ENCODE measurements around the gene PTPRT.

PTPRT gene

DNA sequence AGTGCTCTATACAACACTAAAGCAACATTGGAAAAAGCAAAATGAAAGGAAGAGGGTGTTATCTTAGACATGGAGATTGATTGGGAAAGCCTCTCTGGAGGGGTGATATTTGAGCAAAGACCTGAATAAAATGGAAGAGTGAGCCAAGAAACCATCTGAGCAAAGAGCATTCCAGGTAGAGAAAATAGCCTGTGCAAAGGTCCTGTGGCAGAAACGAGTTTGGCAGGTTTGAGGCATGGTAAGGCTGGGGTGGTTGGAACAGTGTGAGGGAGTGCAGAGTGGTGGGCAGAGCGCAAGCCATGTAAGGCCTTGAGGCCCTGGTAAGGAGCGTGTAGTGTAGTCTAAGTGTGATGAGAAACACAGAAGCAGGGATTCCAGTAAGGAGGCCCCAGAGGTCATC, 40.0 kb upstream of the PTPRT start:
- POLR2A ChIA-PET: no interaction called here
- CTCF ChIA-PET: interaction anchor here (0.9 kb wide), 1 partner anchor 16 kb away, joined by 3 read pairs; no protein-coding TSS in a partner anchor
- TF ChIP-seq, protein P1, sequence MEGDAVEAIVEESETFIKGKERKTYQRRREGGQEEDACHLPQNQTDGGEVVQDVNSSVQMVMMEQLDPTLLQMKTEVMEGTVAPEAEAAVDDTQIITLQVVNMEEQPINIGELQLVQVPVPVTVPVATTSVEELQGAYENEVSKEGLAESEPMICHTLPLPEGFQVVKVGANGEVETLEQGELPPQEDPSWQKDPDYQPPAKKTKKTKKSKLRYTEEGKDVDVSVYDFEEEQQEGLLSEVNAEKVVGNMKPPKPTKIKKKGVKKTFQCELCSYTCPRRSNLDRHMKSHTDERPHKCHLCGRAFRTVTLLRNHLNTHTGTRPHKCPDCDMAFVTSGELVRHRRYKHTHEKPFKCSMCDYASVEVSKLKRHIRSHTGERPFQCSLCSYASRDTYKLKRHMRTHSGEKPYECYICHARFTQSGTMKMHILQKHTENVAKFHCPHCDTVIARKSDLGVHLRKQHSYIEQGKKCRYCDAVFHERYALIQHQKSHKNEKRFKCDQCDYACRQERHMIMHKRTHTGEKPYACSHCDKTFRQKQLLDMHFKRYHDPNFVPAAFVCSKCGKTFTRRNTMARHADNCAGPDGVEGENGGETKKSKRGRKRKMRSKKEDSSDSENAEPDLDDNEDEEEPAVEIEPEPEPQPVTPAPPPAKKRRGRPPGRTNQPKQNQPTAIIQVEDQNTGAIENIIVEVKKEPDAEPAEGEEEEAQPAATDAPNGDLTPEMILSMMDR (IDR thresholded peaks at IDR 0.05; ENCODE audit: control extremely low read depth, extremely low read depth, low read depth, missing control alignments): no peak
- no peak for DNase-seq (ENCODE audit: extremely low spot score)

DNA sequence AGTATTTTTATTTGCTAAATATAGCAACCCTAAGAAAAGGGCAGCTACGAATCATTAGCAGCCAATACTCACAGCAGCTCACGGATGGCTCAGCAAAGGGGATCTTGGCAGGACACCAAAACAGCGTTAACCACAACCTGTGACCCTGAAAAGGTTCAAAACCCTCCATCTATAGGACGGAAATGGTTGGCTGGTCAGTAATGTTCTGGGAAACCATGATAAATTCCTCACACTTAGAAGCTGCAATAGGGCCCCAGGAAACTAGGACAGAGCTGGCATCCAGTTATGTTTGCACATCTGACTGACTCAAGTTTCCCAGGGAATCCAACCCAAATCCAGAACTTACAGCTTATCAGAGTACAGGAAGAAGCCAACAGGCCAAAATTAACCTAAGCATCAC, 30.9 kb upstream of the PTPRT start:
- DNase-seq (ENCODE audit: extremely low spot score): no peak
- ChIA-PET CTCF (no interaction called here), POLR2A (no interaction called here)
- TF ChIP-seq, protein P1 (IDR thresholded peaks at IDR 0.05; ENCODE audit: control extremely low read depth, extremely low read depth, low read depth, missing control alignments): no peak

DNA sequence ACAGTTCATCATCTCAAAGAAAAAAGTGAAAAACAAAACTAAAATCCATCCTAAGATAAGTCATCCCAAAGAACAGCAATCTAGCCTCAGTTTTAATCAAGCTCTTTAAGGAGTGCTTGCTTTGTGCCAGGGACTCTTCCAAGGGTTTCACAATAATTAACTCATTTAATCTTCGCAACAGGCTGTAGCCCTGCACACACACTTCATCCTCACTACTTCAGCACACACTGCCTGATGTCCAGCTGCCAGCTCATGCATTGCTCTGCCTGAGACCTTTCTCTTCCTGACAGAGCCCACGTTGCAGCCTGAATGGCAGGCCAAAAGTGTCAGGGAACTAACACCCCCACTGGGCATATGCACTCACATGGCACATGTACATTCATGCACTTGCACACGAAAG, 21.2 kb upstream of the PTPRT start:
- TF ChIP-seq, protein P1 (IDR thresholded peaks at IDR 0.05; ENCODE audit: control extremely low read depth, extremely low read depth, low read depth, missing control alignments): no peak
- no peak for DNase-seq (ENCODE audit: extremely low spot score)
- ChIA-PET CTCF (no interaction called here), POLR2A (no interaction called here)

DNA sequence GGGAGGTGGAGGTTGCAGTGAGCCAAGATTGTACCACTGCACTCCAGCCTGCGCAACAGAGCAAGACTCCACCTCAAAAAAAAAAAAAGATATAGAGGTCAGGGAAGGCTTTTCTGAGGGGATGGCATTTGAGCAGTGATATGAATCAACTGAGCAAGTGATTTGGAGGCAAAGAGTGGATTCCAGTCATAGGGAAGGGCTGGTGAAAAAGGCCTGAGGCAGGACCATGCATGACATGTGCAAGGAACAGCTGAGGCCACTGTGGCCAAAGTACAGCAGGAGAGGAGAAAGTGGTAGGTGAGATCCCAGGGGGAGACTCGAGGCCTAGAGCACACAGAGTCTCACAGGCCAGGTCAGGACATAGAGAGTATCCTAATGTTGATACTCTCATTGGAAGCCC, 20.1 kb upstream of the PTPRT start:
- POLR2A ChIA-PET: no interaction called here
- no peak for DNase-seq (ENCODE audit: extremely low spot score)
- CTCF ChIA-PET: interaction anchor here (1.0 kb wide), 1 partner anchor 11 kb away, joined by 3 read pairs; no protein-coding TSS in a partner anchor
- TF ChIP-seq, protein P1 (IDR thresholded peaks at IDR 0.05; ENCODE audit: control extremely low read depth, extremely low read depth, low read depth, missing control alignments): no peak

DNA sequence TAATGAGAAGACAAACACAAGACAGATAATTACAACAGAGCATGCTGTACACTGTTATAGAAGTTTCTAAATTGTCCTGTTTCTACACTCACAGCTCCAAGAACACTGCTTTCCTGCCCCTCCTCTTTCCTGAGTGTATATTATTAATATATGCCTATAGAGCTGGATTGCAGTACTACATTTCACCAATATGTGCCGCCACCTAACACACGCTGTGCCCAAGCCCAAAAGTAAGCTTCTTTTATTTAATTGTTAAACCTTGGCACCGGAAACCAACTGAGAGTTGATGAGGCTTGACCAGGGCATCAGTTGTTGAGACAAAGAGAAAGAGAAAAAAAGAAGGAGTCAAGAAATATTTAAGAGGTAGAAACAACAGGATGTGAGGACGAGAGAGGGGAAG, 16.0 kb upstream of the PTPRT start:
- ChIA-PET CTCF (interaction anchor here (1.1 to 1.5 kb wide), 2 partner anchors 11 to 1468 kb away, joined by 3 to 6 read pairs; no protein-coding TSS in a partner anchor), POLR2A (no interaction called here)
- TF ChIP-seq, protein P1 (IDR thresholded peaks at IDR 0.05; ENCODE audit: control extremely low read depth, extremely low read depth, low read depth, missing control alignments): no peak
- DNase-seq (ENCODE audit: extremely low spot score): no peak

DNA sequence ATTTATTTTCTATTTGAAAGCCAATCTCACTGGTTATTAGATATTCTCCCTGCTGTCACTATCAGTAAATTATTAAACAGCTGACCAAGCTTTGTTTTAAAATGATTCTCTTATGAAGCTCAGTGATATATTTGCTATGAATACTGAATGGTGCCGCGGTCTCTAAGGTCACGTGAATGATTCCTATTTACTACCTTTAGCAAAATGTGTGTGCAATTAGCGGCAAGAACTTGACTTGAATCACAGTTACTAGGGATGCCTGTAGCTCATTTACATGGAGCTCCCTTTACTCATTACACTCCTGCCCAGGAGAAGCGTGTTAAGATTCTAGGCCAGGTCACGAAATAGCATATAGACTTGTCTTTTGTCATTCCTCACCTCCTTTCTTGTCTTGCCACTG, 12.4 kb upstream of the PTPRT start:
- CTCF ChIA-PET: interaction anchor here (1.5 kb wide), 2 partner anchors 10 to 14 kb away, joined by 4 read pairs; no protein-coding TSS in a partner anchor
- DNase-seq (ENCODE audit: extremely low spot score): no peak
- POLR2A ChIA-PET: no interaction called here
- TF ChIP-seq, protein P1 (IDR thresholded peaks at IDR 0.05; ENCODE audit: control extremely low read depth, extremely low read depth, low read depth, missing control alignments): no peak

DNA sequence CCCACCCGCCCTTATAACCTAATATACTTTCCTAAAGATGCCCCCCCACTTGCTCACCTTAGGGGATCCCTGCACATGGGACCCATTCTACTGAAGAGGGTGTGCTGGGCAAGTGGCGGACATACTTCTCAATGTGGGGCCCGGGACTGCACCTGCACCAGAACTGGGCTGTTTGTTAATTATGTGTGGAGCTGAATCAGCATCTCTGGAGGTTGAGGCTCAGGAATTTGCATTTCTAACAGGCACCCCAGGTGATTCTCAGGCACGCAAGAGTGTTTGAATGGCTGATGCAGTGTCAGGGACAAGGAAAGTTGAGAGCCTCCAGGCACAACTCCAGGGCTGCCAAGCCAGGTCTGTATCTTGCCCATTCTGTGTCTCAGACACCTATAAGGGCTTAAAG, 8.9 kb upstream of the PTPRT start:
- TF ChIP-seq, protein P1 (IDR thresholded peaks at IDR 0.05; ENCODE audit: control extremely low read depth, extremely low read depth, low read depth, missing control alignments): no peak
- CTCF ChIA-PET: interaction anchor here (1.2 kb wide), 1 partner anchor 11 kb away, joined by 3 read pairs; no protein-coding TSS in a partner anchor
- POLR2A ChIA-PET: no interaction called here
- no peak for DNase-seq (ENCODE audit: extremely low spot score)

Data from GM10248 (cell line).